ENCODE data around the gene CACNB1. TPM values are rescaled to one million over a fixed set of nuclear protein-coding genes. Genes with fewer than 3 reads are reported as not detected.
A peak's percentile ranks its signal among the peaks of the same experiment; 100 is the strongest.

Gene CACNB1
- total and polyA plus RNA-seq, 2 of the 4 experiments (the other 2 are of a cell fraction), result 2.5 to 8.6 TPM

GRCh38 chr17:39244016-39244599 lies 46.6 kb upstream of the CACNB1 start:
- no peaks in the 10 kb centered on the region for H3K4me1 ChIP-seq (ENCODE audit: control insufficient read depth, insufficient read depth, low read length)
- no peaks in the 10 kb centered on the region for H3K36me3 ChIP-seq (ENCODE audit: control insufficient read depth, insufficient read depth, low read length)
- H2BK20ac ChIP-seq (ENCODE audit: low read depth, low read length), result no peak overlapping the region
- no peaks in the 10 kb centered on the region for H4K20me1 ChIP-seq (ENCODE audit: insufficient read depth, low read length)
- no peak overlapping the region for H3K4me2 ChIP-seq (ENCODE audit: low read depth, low read length)
- no peak overlapping the region for H3K18ac ChIP-seq (ENCODE audit: low read depth, low read length)
- H3K4me3 ChIP-seq (ENCODE audit: insufficient read depth, low read depth, low read length), result no peak overlapping the region
- ChIA-PET POLR2A (ENCODE audit: unreplicated experiment) (no interaction called here), CTCF (interaction anchor here (0.7 to 1.8 kb wide), 11 partner anchors 8 to 262 kb away, joined by 3 to 10 read pairs (median 4); no protein-coding TSS in a partner anchor)
- no peaks in the 10 kb centered on the region for H3K27me3 ChIP-seq (ENCODE audit: control insufficient read depth, insufficient read depth, low read length)
- H4K5ac ChIP-seq (ENCODE audit: low read depth, low read length), result no peak overlapping the region
- intact Hi-C loops (cut with micrococcal nuclease), result loop anchor here (1.0 to 5.0 kb wide), 4 partner anchors 37 to 447 kb away; partner anchors contain the start of gene PIP4K2B
- H3K9ac ChIP-seq (ENCODE audit: low read depth, low read length), result no peak overlapping the region
- BruUV-seq (replicated peaks), result no TSS peak
- DNase-seq (no peak), ATAC-seq (ENCODE audit: low read depth) (peak; percentile 4; the same call in 1 of the 2 replicates)
- H2BK15ac ChIP-seq (ENCODE audit: low read depth, low read length), result no peak overlapping the region
- H3K9me3 ChIP-seq (ENCODE audit: control insufficient read depth, insufficient read depth, low read length), result no peaks in the 10 kb centered on the region
- no peak overlapping the region for H2AK5ac ChIP-seq (ENCODE audit: low read depth, low read length)
- H4K8ac ChIP-seq (ENCODE audit: low read depth in 2 of 2, low read length in 2 of 2), result no peak overlapping the region
- in situ Hi-C loops (cut with MboI; ENCODE audit: low sequenced_read_pairs), result loop anchor here (10.0 kb wide), 1 partner anchor 259 kb away; no protein-coding TSS in a partner anchor
- no peak overlapping the region for H2BK5ac ChIP-seq (ENCODE audit: low read depth, low read length, poor library complexity, severe bottlenecking)
- no peak overlapping the region for H4K91ac ChIP-seq (ENCODE audit: insufficient read depth, low read depth, low read length)
- no peak overlapping the region for H3K27ac ChIP-seq (ENCODE audit: insufficient read depth, low read length)
- no peak overlapping the region for H3K23ac ChIP-seq (ENCODE audit: low read depth, low read length)
- no peaks in the 10 kb centered on the region for H3K9me1 ChIP-seq (ENCODE audit: insufficient read depth, low read length)
- no peak overlapping the region for H3K14ac ChIP-seq (replicated peaks; ENCODE audit: low read depth, low read length)
- TF ChIP-seq SMC3 (IDR thresholded peaks at IDR 0.05; ENCODE audit: low read depth, low read length) (no peak), NFE2L2 (IDR thresholded peaks at IDR 0.05; ENCODE audit: low read depth, low read length) (no peak), RFX5 (IDR thresholded peaks at IDR 0.05; ENCODE audit: low read depth, low read length) (no peak), RAD21 (IDR thresholded peaks at IDR 0.05; ENCODE audit: low read length) (no peak), MAZ (IDR thresholded peaks at IDR 0.05; ENCODE audit: borderline replicate concordance, low read depth, low read length) (no peak), CHD1 (IDR thresholded peaks at IDR 0.05; ENCODE audit: low read depth, low read length) (no peak)
- H2AFZ ChIP-seq (replicated peaks; ENCODE audit: low read length, poor library complexity), result peak overlapping the region; percentile 73
- WGBS, 2 experiments (ENCODE audit: extremely low coverage in 2 of 2, insufficient read length in 1 of 2), result 27% methylated on average over 3 of the region's 11 CpGs; no CpG with 5 or more reads in 1 of the 2 experiments
- no peak overlapping the region for H3K4ac ChIP-seq (ENCODE audit: low read depth, low read length)
- H2AK9ac ChIP-seq (replicated peaks; ENCODE audit: low read depth, low read length, poor library complexity), result no peak overlapping the region
- no peak overlapping the region for H3K56ac ChIP-seq (ENCODE audit: extremely low read depth, insufficient read depth, low read length)
- dilution Hi-C loops (cut with HindIII; ENCODE audit: low sequenced_read_pairs, unreplicated experiment), result no loop called here
- H3K79me1 ChIP-seq (ENCODE audit: low read depth in 1 of 2, low read length in 2 of 2), result no peaks in the 10 kb centered on the region
- H2BK120ac ChIP-seq (ENCODE audit: low read depth, low read length), result no peak overlapping the region

All from IMR-90 (cell line).